Measurements from ENCODE around the gene ITGB4.

- TF ChIP-seq NFRKB (IDR thresholded peaks at IDR 0.05) (no peak), FOXA1 (IDR thresholded peaks at IDR 0.05) (no peak), TARDBP (IDR thresholded peaks at IDR 0.05) (no peak), FOXK2 (IDR thresholded peaks at IDR 0.05) (no peak), BHLHE40 (IDR thresholded peaks at IDR 0.05; ENCODE audit: borderline replicate concordance) (no peak), LEF1 (IDR thresholded peaks at IDR 0.05; ENCODE audit: borderline replicate concordance) (no peak), FOXM1 (IDR thresholded peaks at IDR 0.05; ENCODE audit: borderline replicate concordance) (no peak), SP1 (IDR thresholded peaks at IDR 0.05) (no peak), ARNT (IDR thresholded peaks at IDR 0.05) (no peak), SUZ12 (IDR thresholded peaks at IDR 0.05) (no peak), ZNF384 (IDR thresholded peaks at IDR 0.05) (no peak), L3MBTL2 (conservative IDR thresholded peaks at IDR 0.05) (no peak), HDGF (IDR thresholded peaks at IDR 0.05; ENCODE audit: borderline replicate concordance) (no peak)
- TF ChIP-seq, protein P1, sequence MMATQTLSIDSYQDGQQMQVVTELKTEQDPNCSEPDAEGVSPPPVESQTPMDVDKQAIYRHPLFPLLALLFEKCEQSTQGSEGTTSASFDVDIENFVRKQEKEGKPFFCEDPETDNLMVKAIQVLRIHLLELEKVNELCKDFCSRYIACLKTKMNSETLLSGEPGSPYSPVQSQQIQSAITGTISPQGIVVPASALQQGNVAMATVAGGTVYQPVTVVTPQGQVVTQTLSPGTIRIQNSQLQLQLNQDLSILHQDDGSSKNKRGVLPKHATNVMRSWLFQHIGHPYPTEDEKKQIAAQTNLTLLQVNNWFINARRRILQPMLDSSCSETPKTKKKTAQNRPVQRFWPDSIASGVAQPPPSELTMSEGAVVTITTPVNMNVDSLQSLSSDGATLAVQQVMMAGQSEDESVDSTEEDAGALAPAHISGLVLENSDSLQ (IDR thresholded peaks at IDR 0.05), result no peak
Observed at GRCh38 chr17:75701288-75701687, 20.0 kb upstream of the ITGB4 start.

All from HEK293T (cell line).